Measurements from ENCODE around the gene COX11. TPM values are rescaled to one million over a fixed set of nuclear protein-coding genes. Genes with fewer than 3 reads are reported as not detected.

The COX11 gene
- total and polyA plus RNA-seq, 2 of the 13 experiments (the other 11 are each of a cell fraction or from before 2014, with no cell fraction given): 103 to 203 TPM

- TF ChIP-seq, protein P1, sequence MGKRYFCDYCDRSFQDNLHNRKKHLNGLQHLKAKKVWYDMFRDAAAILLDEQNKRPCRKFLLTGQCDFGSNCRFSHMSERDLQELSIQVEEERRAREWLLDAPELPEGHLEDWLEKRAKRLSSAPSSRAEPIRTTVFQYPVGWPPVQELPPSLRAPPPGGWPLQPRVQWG (CRISPR knock-in tag; IDR thresholded peaks at IDR 0.05; ENCODE audit: borderline replicate concordance, low read depth): no peak
- peak; percentile 60; the same call in 1 of the 2 replicates for TF ChIP-seq NCOA2 (CRISPR knock-in tag; IDR thresholded peaks at IDR 0.05)
- TF ChIP-seq ZNF3 (CRISPR knock-in tag; IDR thresholded peaks at IDR 0.05): no peak
- TF ChIP-seq CEBPG (CRISPR knock-in tag; IDR thresholded peaks at IDR 0.05): peak; percentile 69
- TF ChIP-seq SMAD3 (CRISPR knock-in tag; IDR thresholded peaks at IDR 0.05): peak; percentile 20; the same call in 1 of the 2 replicates
- TF ChIP-seq SIX1 (CRISPR knock-in tag; IDR thresholded peaks at IDR 0.05; ENCODE audit: borderline replicate concordance): peak; percentile 37; the same call in 1 of the 2 replicates
- TF ChIP-seq ARID3A (IDR thresholded peaks at IDR 0.05; ENCODE audit: low read depth, low read length): peak; percentile 52
- no peak for TF ChIP-seq ZNF737 (CRISPR knock-in tag; IDR thresholded peaks at IDR 0.05; ENCODE audit: borderline replicate concordance)
- TF ChIP-seq FOXK1 (CRISPR knock-in tag; IDR thresholded peaks at IDR 0.05; ENCODE audit: borderline replicate concordance, low read depth): peak; percentile 74; the same call in 1 of the 2 replicates
- TF ChIP-seq ZBTB42 (CRISPR knock-in tag; IDR thresholded peaks at IDR 0.05): no peak
- TF ChIP-seq GABPB1 (CRISPR knock-in tag; IDR thresholded peaks at IDR 0.05): peak; percentile 60; the same call in 1 of the 2 replicates
- peak in 1 of 2 experiments; percentile 11; a peak in 1 of 4 replicates for TF ChIP-seq NR2F1 (CRISPR knock-in tag; IDR thresholded peaks at IDR 0.05)
- peak; percentile 71; the same call in 1 of the 2 replicates for TF ChIP-seq ETV5 (CRISPR knock-in tag; IDR thresholded peaks at IDR 0.05; ENCODE audit: borderline replicate concordance)
- peak; percentile 78 for TF ChIP-seq FOSL2 (CRISPR knock-in tag; IDR thresholded peaks at IDR 0.05)
- TF ChIP-seq ZMYM4 (CRISPR knock-in tag; IDR thresholded peaks at IDR 0.05): peak; percentile 72
- TF ChIP-seq ARID5B (CRISPR knock-in tag; IDR thresholded peaks at IDR 0.05): peak; percentile 76
- TF ChIP-seq TFE3 (CRISPR knock-in tag; IDR thresholded peaks at IDR 0.05): 0 out of 2 replicates have a peak, but pooled peaks have one; percentile 43
- TF ChIP-seq THAP11 (CRISPR knock-in tag; IDR thresholded peaks at IDR 0.05): peak; percentile 43; the same call in 1 of the 2 replicates
- TF ChIP-seq ZNF607 (CRISPR knock-in tag; IDR thresholded peaks at IDR 0.05; ENCODE audit: borderline replicate concordance): no peak
- no peak for TF ChIP-seq SRSF1 (optimal IDR thresholded peaks at IDR 0.05; ENCODE audit: low read depth, low read length)
- TF ChIP-seq AGO2 (optimal IDR thresholded peaks at IDR 0.05; ENCODE audit: low read depth, low read length): no peak
- TF ChIP-seq SSRP1 (CRISPR knock-in tag; IDR thresholded peaks at IDR 0.05): 0 out of 2 replicates have a peak, but pooled peaks have one; percentile 48
- TF ChIP-seq ZNF605 (CRISPR knock-in tag; IDR thresholded peaks at IDR 0.05): no peak
- peak; percentile 39; the same call in 1 of the 2 replicates for TF ChIP-seq HNF4G (IDR thresholded peaks at IDR 0.05; ENCODE audit: borderline replicate concordance, low read depth, low read length)
- TF ChIP-seq HNF4G (CRISPR knock-in tag; IDR thresholded peaks at IDR 0.05; ENCODE audit: borderline replicate concordance, low read depth): no peak
Measured at GRCh38 chr17:54971147-54971546, 2.7 kb upstream of the COX11 start (continued).
